Neuronal stem cell (in vitro differentiated cells): ENCODE measurements around the gene NMNAT3.

Experiments
- DNase-seq: peaks from one replicate; pipeline ENCODE4 v3.0.0-alpha.2; 2013; ENCODE audit warnings: low spot score
- H2AFZ ChIP-seq: one replicate; pipeline ENCODE4 v1.6.1; 2013; ENCODE audit warnings: mild to moderate bottlenecking, low read length, inconsistent platforms
- H2AK5ac ChIP-seq: 2 replicates; pipeline ENCODE4 v1.6.1; 2013; ENCODE audit warnings: low read depth, mild to moderate bottlenecking, inconsistent platforms, low read length, moderate library complexity, mixed read lengths
- H2BK120ac ChIP-seq: 2 replicates; pipeline ENCODE4 v1.6.1; 2013; ENCODE audit warnings: low read depth, mild to moderate bottlenecking, inconsistent platforms, low read length, moderate library complexity, mixed read lengths
- H2BK12ac ChIP-seq: one replicate; pipeline ENCODE4 v1.6.1; 2013; ENCODE audit warnings: low read length, inconsistent platforms
- H2BK15ac ChIP-seq: 2 replicates; pipeline ENCODE4 v1.6.1; 2013; ENCODE audit warnings: mild to moderate bottlenecking, low read length, inconsistent platforms, mixed read lengths
- H2BK5ac ChIP-seq: one replicate; pipeline ENCODE4 v1.6.1; 2013; ENCODE audit warnings: inconsistent platforms, mild to moderate bottlenecking, low read length, moderate library complexity
- H3K14ac ChIP-seq: one replicate; pipeline ENCODE4 v1.6.1; 2013; ENCODE audit warnings: low read length, inconsistent platforms
- H3K18ac ChIP-seq: 2 replicates; pipeline ENCODE4 v1.6.1; 2013; ENCODE audit warnings: low read length, inconsistent platforms
- H3K23ac ChIP-seq: 2 replicates; pipeline ENCODE4 v1.6.1; 2013; ENCODE audit warnings: low read depth, mild to moderate bottlenecking, mixed read lengths, low read length, inconsistent platforms; ENCODE audit not compliant: poor library complexity
- H3K27ac ChIP-seq: replicated peaks from 3 replicates; pipeline ENCODE4 v1.5.1; 2013; ENCODE audit warnings: low read length, inconsistent platforms
- H3K27me3 ChIP-seq, 3 experiments: 2 replicates each; pipeline ENCODE4 v1.6.1; 2013; ENCODE audit warnings: low read length in 3 of 3, mild to moderate bottlenecking in 2 of 3, inconsistent platforms in 1 of 3, low read depth in 1 of 3, mixed read lengths in 1 of 3, moderate library complexity in 1 of 3; ENCODE audit not compliant: control insufficient read depth in 3 of 3, insufficient read depth in 3 of 3
- H3K36me3 ChIP-seq, 2 donors: replicated peaks in 1 of 2; 2 replicates each; pipeline ENCODE4 v1.6.1; 2013; ENCODE audit warnings: low read length in 2 of 2; ENCODE audit not compliant: control insufficient read depth in 2 of 2, insufficient read depth in 2 of 2
- H3K4ac ChIP-seq: 2 replicates; pipeline ENCODE4 v1.6.1; 2013; ENCODE audit warnings: inconsistent platforms, mild to moderate bottlenecking, low read length, moderate library complexity
- H3K4me1 ChIP-seq, 2 donors: 1 replicate in 1 of 2; 2 replicates in 1 of 2; pipeline ENCODE4 v1.6.1; 2013; ENCODE audit warnings: low read length in 2 of 2, low read depth in 1 of 2; ENCODE audit not compliant: control insufficient read depth in 2 of 2, insufficient read depth in 1 of 2
- H3K4me2 ChIP-seq: one replicate; pipeline ENCODE4 v1.6.1; 2013; ENCODE audit warnings: mild to moderate bottlenecking, low read length, inconsistent platforms; ENCODE audit not compliant: insufficient read depth, poor library complexity, severe bottlenecking
- H3K4me3 ChIP-seq, 2 donors: 2 replicates each; pipeline ENCODE4 v1.5.1; 2013; ENCODE audit warnings: low read length in 2 of 2, mild to moderate bottlenecking in 2 of 2, inconsistent platforms in 1 of 2, moderate library complexity in 1 of 2
- H3K79me1 ChIP-seq: one replicate; pipeline ENCODE4 v1.6.1; 2013; ENCODE audit warnings: low read depth, mild to moderate bottlenecking, inconsistent platforms, low read length, moderate library complexity
- H3K9ac ChIP-seq: one replicate; pipeline ENCODE4 v1.6.1; 2013; ENCODE audit warnings: mild to moderate bottlenecking, low read depth, low read length, inconsistent platforms; ENCODE audit not compliant: poor library complexity
- H3K9me3 ChIP-seq, 2 donors: replicated peaks in 1 of 2; 2 replicates each; pipeline versions ENCODE3 to v1.6.1; 2013; ENCODE audit warnings: low read length in 2 of 2, mild to moderate bottlenecking in 2 of 2, inconsistent platforms in 1 of 2, low read depth in 1 of 2, mixed read lengths in 1 of 2, moderate library complexity in 1 of 2; ENCODE audit not compliant: control insufficient read depth in 2 of 2, insufficient read depth in 1 of 2
- H4K8ac ChIP-seq: one replicate; pipeline ENCODE4 v1.6.1; 2013; ENCODE audit warnings: low read depth, mild to moderate bottlenecking, inconsistent platforms, low read length, moderate library complexity
- H4K91ac ChIP-seq: one replicate; pipeline ENCODE4 v1.6.1; 2013; ENCODE audit warnings: low read length, low read depth, mild to moderate bottlenecking, inconsistent platforms; ENCODE audit not compliant: poor library complexity
- WGBS, 2 donors: extraction: QIAGEN DNeasy Blood & Tissue Kit; methylation state at CpG; one replicate each; pipeline ENCODE4 v1.1.7; 2013; ENCODE audit warnings: missing lambda C conversion rate in 2 of 2, mixed read lengths in 1 of 2; ENCODE audit not compliant: insufficient read length in 2 of 2, insufficient replicate concordance in 1 of 2; ENCODE audit errors: extremely low coverage in 2 of 2; 5-methylcytosine and 5-hydroxymethylcytosine counted together

NMNAT3 gene

GRCh38 chr3:139554628-139555027 lies 123.1 kb downstream of the NMNAT3 start:
- Histone ChIP-seq H2AFZ (no peak overlapping the region), H3K36me3 (no peaks in the 10 kb centered on the region), H3K27ac (no peak overlapping the region), H4K8ac (no peak overlapping the region), H3K14ac (no peak overlapping the region), H3K27me3 (no peaks in the 10 kb centered on the region), H3K79me1 (no peaks in the 10 kb centered on the region), H3K23ac (no peak overlapping the region), H2BK12ac (no peak overlapping the region), H3K4me2 (no peak overlapping the region), H3K9me3 (no peaks in the 10 kb centered on the region), H3K4me1 (peaks cover 5 to 10% of the 10 kb centered on the region in 2 donors), H2BK120ac (no peak overlapping the region), H3K18ac (no peak overlapping the region), H2AK5ac (no peak overlapping the region), H3K9ac (no peak overlapping the region), H2BK5ac (no peak overlapping the region), H4K91ac (no peak overlapping the region), H3K4ac (no peak overlapping the region), H3K4me3 (no peak overlapping the region), H2BK15ac (no peak overlapping the region)
- DNase-seq = no peak

GRCh38 chr3:139552632-139553365 lies 125.0 kb downstream of the NMNAT3 start:
- no peak overlapping the region for H3K18ac ChIP-seq
- no peak overlapping the region for H2AK5ac ChIP-seq
- H3K27me3 ChIP-seq = no peaks in the 10 kb centered on the region
- no peaks in the 10 kb centered on the region for H3K36me3 ChIP-seq
- no peaks in the 10 kb centered on the region for H3K4me1 ChIP-seq
- H4K8ac ChIP-seq = no peak overlapping the region
- H4K91ac ChIP-seq = no peak overlapping the region
- H2BK12ac ChIP-seq = no peak overlapping the region
- H3K9ac ChIP-seq = no peak overlapping the region
- no peak overlapping the region for H3K27ac ChIP-seq
- no CpG with 5 or more reads among the region's 4 CpGs for WGBS, 2 donors
- no peaks in the 10 kb centered on the region for H3K79me1 ChIP-seq
- no peak overlapping the region for H3K4me2 ChIP-seq
- no peak overlapping the region for H2BK5ac ChIP-seq
- H3K4ac ChIP-seq = no peak overlapping the region
- no peak for DNase-seq
- no peak overlapping the region for H3K4me3 ChIP-seq
- no peak overlapping the region for H3K14ac ChIP-seq
- H2AFZ ChIP-seq = no peak overlapping the region
- no peak overlapping the region for H2BK120ac ChIP-seq
- no peaks in the 10 kb centered on the region for H3K9me3 ChIP-seq
- no peak overlapping the region for H3K23ac ChIP-seq
- no peak overlapping the region for H2BK15ac ChIP-seq

DNA sequence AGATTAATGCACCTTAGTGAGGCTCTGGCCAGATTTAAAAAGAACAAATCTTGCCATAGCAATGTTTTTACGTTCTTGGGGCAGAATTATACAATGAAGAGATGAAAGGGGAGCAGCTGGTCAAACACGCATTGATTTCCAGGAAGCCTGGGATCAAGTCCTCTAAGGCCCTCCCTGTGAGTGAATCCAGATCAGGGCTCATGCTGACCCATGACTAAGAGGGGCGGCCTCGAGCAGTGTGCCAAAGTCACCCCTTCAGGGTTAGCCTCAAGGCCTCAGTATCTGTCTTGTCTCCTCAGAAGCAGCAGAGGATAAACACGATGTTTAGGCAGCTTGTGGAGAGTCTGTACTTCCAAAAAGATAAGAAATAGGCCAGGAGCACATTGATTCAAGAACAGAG lies 129.0 kb downstream of the NMNAT3 start:
- Histone ChIP-seq H3K36me3 (no peaks in the 10 kb centered on the region), H3K9ac (no peak overlapping the region), H3K4me3 (no peak overlapping the region), H3K9me3 (peaks cover 0 to 4% of the 10 kb centered on the region in 2 donors), H3K14ac (no peak overlapping the region), H2BK15ac (no peak overlapping the region), H4K91ac (no peak overlapping the region), H3K27ac (no peak overlapping the region), H2BK12ac (no peak overlapping the region), H2AK5ac (no peak overlapping the region), H4K8ac (no peak overlapping the region), H3K4ac (no peak overlapping the region), H3K27me3 (no peaks in the 10 kb centered on the region), H3K4me1 (no peaks in the 10 kb centered on the region), H3K18ac (no peak overlapping the region), H2AFZ (no peak overlapping the region), H2BK120ac (no peak overlapping the region), H3K79me1 (no peaks in the 10 kb centered on the region), H2BK5ac (no peak overlapping the region), H3K23ac (no peak overlapping the region), H3K4me2 (no peak overlapping the region)
- no peak for DNase-seq
- WGBS, 2 donors = no CpG with 5 or more reads among the region's 5 CpGs

- DNase-seq = no peak
- no peak overlapping the region for H2BK120ac ChIP-seq
- H3K9ac ChIP-seq = no peak overlapping the region
- H3K4ac ChIP-seq = no peak overlapping the region
- H3K4me3 ChIP-seq = no peak overlapping the region
- no peaks in the 10 kb centered on the region for H3K36me3 ChIP-seq
- H3K4me2 ChIP-seq = no peak overlapping the region
- no peak overlapping the region for H4K8ac ChIP-seq
- H3K4me1 ChIP-seq = no peaks in the 10 kb centered on the region
- H3K23ac ChIP-seq = no peak overlapping the region
- H2BK5ac ChIP-seq = no peak overlapping the region
- no peak overlapping the region for H4K91ac ChIP-seq
- H2AK5ac ChIP-seq = no peak overlapping the region
- H3K27me3 ChIP-seq = peaks cover 0 to 3% (median 0%) of the 10 kb centered on the region in 3 experiments
- H3K14ac ChIP-seq = no peak overlapping the region
- H3K79me1 ChIP-seq = no peaks in the 10 kb centered on the region
- no peak overlapping the region for H2BK15ac ChIP-seq
- H3K9me3 ChIP-seq = peaks cover 0 to 4% of the 10 kb centered on the region in 2 donors
- no peak overlapping the region for H2AFZ ChIP-seq
- no peak overlapping the region for H3K18ac ChIP-seq
- no peak overlapping the region for H2BK12ac ChIP-seq
- no peak overlapping the region for H3K27ac ChIP-seq
Measured at GRCh38 chr3:139547666-139548065, 130.1 kb downstream of the NMNAT3 start.
